Measurements from ENCODE around the gene EFL1. TPM values are rescaled to one million over a fixed set of nuclear protein-coding genes. Genes with fewer than 3 reads are reported as not detected.

EFL1 gene
- total RNA-seq, 1 experiment from 2014 or later, result 21.1 TPM

DNA sequence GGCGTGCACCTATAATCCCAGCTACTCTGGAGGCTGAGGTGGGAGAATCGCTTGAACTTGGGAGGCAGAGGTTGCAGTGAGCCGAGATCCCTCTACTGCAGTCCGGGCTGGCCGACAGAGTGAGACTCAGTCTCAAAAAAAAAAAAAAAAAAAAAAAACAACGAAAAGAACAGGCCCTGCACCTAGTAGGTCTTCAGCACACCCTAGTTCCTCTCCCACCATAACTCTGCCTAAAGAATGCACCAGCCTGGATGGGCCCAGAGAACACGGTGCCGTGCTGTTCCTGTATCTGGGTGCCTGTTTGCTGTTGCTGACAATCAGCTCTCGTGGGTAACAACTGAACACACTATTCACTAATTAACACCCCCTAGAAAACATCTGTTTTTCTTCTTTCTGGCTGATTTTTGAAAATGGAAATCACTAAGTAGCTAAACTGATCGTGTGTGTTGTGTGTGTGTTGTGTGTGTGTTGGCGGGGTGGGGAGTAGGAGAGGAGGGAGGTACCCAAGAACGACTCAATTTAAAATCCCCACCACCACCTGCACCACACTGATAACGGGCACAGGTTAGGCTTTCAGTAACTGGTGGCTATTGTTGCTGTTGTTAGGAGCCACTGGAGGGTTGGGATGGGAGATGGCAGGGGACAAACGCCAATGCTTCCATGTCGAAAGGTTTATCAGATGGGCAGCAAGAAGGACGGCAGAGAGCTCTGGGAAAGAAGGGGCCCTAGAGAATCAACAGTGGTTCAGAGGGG is 176.1 kb downstream of the EFL1 start:
- no peak for DNase-seq (ENCODE audit: low read depth)

DNA sequence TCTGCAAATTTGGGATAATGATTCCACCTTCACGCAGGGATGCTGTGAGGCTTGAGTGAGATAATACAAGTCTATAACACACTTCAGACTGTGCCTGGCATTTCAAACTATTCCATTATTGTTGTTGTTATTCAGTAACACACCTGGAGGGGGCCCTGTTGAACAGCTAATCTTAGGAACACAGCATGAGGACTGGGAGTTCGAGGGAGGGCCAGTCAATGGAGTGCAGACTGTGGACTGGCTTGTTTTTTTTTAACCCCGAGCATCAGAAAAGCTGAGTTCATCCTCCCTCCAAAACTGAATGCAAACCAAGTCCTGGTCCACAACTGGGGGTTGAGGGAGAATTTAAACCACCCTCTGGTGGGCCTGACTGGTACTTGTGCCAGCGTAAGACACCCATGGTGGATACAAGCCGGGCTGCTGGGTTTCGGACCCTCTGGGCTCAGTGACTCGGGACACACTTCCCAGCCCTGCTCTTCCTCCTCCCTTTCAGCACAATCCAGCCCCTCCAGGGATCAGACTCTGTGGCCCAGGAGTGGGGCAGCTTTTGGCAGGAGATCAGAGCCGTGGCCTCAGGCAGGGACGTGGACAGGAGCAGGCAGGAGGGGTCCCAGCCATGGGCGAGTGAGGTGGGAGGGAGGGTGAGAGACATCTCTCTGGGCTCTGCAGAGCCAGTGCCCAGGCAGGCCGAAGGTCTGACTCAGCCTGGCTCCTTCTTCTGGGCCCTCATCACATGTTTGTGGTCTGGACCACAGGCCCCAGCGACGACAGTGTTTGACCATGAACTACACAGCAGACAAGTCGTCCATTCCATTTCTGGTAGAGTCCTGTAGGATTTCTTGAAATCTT is 180.4 kb downstream of the EFL1 start:
- DNase-seq (ENCODE audit: low read depth), result peak; percentile 97

DNA sequence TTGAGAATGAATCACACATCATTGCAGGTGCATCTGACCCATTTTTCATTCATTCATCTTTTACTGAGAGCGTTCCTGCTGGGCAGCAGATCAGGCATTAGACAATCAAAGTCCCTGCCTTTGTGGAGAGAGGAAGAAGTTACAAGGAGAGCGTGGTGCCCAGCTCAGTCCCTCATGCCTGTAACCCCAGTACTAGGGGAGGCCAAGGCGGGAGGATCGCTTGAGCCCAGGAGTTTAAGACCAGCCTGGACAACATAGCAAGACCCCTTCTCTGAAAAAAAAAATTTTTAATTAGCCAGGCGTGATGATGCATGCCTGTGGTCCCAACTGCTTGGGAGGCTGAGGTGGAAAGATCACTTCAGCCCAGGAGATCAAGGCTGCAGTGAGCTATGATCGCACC is 181.8 kb downstream of the EFL1 start:
- no peak for DNase-seq (ENCODE audit: low read depth)

Other genes with a start within 250 kb of the EFL1 start
- gene MEX3B, start 216.7 kb downstream of the EFL1 start, total RNA-seq (2014; rRNA removed; shearing (Covaris generic)), result 1.6 and 4.1 TPM in 2 replicates
- gene SAXO2, start 84 bp upstream of the EFL1 start, total RNA-seq (2014; rRNA removed; shearing (Covaris generic)), result 0.42 TPM in 1 of 2 replicates, not detected in the other
- gene GOLGA6L10, start 86.7 kb upstream of the EFL1 start, total RNA-seq (2014; rRNA removed; shearing (Covaris generic)), result 0.07 and 0.25 TPM in 2 replicates
- 0.12 and 0.54 TPM in 2 replicates for gene GOLGA6L9, start 167.1 kb upstream of the EFL1 start, total RNA-seq (2014; rRNA removed; shearing (Covaris generic))